Kidney tubule cell (primary cell): ENCODE results near the gene HIPK2.
"Not testable (repeated sequence)": the region's sequence is repeated elsewhere in the genome, so short reads cannot be mapped to it uniquely, and the experiment has no call there.

Source experiments
- DNase-seq: peaks from one replicate; pipeline ENCODE4 v3.0.0-alpha.2; 2018; ENCODE audit warnings: low spot score

Gene HIPK2

DNA sequence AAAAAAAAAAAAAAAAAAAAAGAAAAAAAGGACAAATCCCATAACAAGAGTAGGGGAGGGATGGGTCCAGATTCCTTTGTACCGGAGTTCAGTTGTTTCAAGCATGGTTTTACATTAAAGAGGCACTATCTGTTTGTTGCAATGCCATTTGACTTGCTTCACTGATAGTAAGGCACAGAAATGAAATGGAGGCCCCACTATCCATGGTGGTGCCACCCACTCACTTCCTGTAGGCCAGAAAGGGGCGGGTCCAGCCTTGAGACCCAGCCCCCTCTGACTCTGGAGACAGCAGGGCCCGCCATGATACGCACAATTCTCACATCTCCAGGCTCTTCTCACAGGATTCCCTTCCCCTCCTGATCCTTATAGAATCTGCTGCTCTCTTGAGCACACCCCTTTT is 154.3 kb downstream of the HIPK2 start:
- no peak for DNase-seq

DNA sequence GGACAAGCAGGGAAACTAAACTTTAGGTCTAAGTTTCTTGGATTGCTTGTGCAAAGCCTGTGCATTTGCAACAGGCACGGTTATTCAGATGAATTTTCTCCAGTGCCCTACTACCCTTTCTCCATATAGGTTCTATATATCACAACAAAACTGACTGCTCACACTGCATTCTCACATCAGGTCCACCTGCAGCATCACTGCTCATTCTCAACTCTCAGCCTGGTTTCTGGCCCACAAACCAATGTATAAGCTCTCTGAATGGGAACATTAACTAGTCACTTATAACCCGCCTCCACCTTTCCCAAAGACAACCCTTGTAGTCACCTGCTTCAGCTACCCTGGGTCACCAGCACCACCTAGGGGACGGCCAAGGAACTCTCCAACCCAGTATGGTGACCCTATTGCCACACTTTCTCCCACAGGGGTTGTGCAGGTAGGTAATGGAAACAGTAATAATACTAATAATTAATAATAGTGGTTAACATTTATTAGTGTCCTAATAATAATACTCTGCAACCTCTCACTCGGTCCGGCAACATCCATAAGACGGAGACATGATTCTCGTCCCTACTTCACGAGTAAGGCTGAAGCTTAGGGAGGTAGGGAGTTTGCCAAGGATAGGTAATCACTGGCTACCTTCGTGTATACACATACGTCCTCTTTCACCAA is 157.0 kb downstream of the HIPK2 start:
- DNase-seq: peak; percentile 57

- peak; percentile 46 for DNase-seq
Measured at GRCh38 chr7:139619367-139619657, 158.5 kb downstream of the HIPK2 start.

GRCh38 chr7:139618482-139619366 is 159.1 kb downstream of the HIPK2 start:
- peak; percentile 51 for DNase-seq

- no peak for DNase-seq
Measured at GRCh38 chr7:139617074-139617473, 160.7 kb downstream of the HIPK2 start.

DNA sequence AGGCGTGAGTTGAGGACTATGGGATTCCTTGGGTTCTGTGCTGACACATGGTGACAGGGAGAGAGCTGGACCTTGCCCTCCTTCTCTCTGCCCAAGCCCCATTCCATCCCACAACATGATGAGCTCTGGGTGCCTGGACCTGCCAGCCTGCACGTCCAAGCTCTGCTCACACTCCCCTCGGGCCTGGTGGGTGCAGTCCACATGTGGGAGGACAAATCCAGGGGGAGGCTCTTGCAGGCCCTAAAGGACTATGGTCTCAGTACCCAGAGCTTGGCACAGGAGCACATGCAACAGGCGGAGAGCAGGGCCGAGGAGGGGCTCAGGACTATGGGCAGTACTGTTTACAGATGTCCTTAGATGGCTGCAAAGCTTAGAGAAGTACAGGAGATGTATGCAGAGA is 162.9 kb downstream of the HIPK2 start:
- no peak for DNase-seq

DNA sequence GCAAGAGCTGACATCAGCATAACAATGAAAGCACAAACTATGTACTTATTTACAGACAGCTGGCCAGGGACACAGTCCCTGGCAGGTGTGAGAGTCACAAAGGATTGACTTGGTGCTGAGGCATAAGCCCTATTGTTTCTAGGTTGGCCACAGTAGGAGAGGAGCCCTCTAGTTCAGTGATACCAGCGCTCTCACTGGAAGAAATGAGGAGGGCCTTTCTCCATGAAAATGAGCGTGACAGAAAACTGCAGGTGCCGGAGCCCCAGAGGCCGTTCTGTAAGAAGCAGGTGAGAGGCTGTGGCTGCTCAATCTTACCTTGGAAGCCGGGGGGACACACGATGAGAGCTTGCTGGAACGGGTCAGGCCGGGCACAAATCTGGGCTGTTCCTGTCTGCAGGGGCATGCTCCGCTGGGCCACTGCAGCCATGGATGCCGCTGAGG is 163.8 kb downstream of the HIPK2 start:
- DNase-seq: no peak

DNA sequence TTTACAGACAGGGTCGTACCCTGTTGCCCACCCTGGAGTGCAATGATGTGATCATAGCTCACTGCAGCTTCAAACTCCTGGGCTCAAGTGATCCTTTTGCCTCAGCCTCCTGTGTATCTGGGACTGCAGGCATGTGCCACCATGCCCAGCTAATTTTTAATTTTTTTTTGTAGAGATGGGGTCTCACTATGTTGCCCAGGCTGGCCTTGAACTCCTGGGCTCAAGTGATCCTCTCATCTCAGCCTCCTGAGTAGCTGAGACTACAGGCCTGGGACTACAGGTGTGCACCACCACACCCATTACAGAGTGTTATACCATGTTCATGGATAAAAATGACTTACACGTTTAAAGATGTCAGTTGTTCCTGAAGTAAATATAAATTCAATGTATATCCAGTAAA is 166.2 kb downstream of the HIPK2 start:
- not testable (repeated sequence) for DNase-seq

GRCh38 chr7:139610595-139610994 is 167.2 kb downstream of the HIPK2 start:
- DNase-seq: no peak

GRCh38 chr7:139603896-139604295 is 173.9 kb downstream of the HIPK2 start:
- no peak for DNase-seq

GRCh38 chr7:139603282-139603681 is 174.5 kb downstream of the HIPK2 start:
- no peak for DNase-seq

DNA sequence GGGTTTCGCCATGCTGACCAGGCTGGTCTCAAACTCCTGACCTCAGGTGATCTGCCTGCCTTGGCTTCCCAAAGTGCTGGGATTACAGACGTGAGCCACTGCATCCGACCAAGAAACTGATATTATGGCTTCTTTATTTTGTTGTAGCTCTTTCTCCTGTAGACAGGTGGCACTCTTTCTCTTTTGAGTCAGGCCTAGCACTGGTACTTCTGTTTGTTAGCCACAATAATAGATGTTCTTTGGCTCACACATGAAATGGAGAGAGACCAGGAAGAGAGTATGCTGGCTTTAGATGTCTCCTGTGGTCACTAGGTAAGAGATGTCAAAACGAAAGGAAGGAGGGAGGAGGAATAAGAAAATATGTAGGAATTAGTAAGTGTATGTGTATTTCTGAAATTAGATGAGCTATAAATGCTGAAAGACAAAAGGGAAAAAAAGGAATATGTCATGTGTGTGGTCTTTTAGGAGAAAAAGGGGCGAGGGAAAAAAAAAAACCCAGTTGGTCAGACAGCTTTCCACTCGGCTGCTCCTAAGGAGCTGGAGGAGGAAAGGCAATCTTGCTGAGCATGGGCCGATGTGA is 175.6 kb downstream of the HIPK2 start:
- peak; percentile 60 for DNase-seq

DNA sequence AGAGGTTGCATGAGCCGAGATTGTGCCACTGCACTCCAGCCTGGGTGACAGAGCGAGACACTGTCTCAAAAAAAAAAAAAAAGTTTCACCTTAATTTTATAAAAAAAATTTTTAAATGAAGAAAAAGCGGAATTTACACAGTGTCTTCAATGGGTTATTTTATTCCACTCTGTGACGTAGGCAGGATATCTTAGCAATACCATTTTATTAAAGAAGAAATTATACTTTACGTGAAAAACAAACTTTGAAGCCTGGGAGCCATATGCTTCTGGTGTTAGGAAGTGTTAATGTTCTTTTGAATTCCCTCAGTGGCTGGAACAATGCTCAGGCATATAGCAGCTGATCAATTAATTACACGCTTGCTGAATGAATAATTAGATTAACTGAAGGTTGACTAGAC is 176.6 kb downstream of the HIPK2 start:
- no peak for DNase-seq

GRCh38 chr7:139600306-139600705 is 177.5 kb downstream of the HIPK2 start:
- no peak for DNase-seq

DNA sequence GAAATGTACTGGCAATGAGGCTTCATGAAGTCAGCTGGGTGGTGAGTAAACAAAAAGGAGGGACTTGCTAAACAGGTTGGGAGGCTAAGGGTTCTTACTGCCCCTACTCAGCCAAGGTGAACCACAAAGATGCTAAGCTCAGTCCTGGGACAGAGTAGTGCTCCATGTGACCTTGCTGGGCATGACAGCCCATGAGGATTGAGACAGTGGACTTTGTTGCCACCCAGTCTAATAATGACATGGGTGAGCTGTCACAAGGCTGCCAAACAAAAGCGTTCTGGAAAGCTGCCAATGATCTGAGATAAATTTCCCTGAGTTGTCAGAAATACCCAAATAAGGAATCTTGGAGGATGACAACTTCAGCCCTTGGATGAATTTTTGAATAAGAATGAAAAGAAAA is 179.2 kb downstream of the HIPK2 start:
- DNase-seq: peak; percentile 68

DNA sequence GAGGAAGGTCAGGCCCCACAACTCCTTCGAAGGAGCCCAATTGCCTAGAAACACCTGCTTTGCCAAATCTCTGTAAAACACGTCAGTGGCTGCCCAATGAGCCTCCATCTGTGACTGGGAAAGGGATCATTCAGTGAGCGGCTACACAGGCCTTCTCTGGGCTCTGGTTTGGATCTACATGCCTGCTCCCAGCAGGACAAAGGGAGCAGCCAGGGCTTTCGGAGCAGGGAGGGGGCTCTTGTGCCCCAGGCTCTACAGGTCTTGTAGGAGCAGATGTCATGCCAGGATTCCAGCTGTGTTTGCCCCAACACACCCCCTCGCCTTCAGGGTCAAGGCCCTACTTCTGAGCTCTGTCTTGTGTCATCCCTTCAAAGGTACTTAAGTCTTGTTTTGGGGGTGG is 180.8 kb downstream of the HIPK2 start:
- no peak for DNase-seq

DNA sequence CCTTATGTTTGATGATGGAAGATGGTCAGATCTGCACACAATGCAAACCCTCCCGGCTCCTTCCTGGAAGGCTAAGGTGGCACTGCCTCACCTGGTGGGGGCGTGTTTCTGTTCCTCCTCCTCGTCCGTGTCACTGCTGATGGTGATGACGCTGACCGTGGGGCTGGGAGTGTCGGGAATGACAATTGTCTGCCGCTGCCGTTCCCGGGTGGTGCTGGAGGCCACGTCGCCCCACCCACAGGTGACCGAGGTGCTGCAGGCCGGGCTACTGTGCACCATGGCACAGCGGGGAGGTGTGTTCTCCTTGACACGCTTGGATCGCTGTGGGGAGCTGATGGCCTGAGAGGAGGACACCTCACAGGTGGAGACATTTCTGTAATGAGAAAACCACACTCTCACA is 181.2 kb downstream of the HIPK2 start:
- no peak for DNase-seq

GRCh38 chr7:139595806-139596205 is 182.0 kb downstream of the HIPK2 start:
- no peak for DNase-seq

GRCh38 chr7:139594911-139595476 is 182.8 kb downstream of the HIPK2 start:
- DNase-seq: no peak

DNA sequence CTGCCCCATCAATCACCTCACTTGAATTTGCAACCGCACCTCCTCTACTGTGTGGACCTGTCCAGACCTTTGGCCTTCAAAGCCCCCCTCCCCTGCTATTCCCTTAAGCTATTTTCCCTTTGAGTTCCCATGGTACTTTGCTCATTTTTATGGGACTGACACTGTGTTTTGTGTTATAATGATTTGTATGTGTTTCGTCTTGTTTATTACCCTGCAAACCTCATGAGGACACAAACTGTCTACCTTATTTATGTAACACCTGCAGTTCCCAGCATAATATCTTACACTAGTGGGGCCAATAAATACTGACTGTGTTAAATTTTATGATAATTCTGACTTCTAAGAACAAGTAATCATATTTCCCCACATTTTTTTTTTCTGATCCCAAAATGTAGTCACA is 183.7 kb downstream of the HIPK2 start:
- no peak for DNase-seq

DNA sequence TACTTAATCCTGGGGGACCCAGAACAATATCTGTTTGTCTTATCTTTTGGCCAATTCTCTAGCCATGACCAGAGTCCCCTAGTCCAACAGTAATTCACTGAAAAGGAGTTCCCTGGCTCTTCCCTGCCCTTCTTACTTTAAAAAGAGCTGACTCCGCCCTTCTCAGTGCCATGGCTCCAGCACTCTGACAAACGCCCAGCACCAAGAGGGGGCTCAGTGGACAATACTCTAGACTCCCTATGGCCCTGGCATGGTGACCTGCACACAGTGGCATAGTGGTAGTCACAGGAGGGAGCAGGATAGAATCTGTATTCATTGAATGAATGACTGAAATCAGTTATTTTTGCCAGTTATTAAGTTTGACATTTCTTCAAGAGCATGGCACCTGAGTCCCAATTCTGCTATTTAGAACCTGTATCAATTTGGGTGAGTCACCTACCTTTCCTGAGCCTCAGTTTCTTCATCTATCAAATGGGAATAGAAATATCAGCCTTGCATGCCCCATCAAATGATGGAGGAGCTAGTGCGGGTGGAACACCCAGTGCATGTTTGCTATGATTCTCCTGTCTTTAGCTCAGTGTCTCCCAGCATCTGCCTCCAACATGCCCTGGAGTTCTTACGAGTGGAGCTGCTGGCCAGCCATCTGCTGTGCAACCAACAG is 184.9 kb downstream of the HIPK2 start:
- DNase-seq: no peak

- DNase-seq: no peak
Measured at GRCh38 chr7:139591550-139592195, 186.1 kb downstream of the HIPK2 start.
